Neural cell (in vitro differentiated cells): ENCODE results near the gene ITPK1.

Source experiments
- EP300 ChIP-seq: fragments of 450-650 bp; conservative IDR thresholded peaks from 2 replicates; pipeline ENCODE4 v1.6.1; 2014; ENCODE audit warnings: antibody characterized with exemption, mild to moderate bottlenecking, moderate library complexity; ENCODE audit not compliant: poor library complexity, severe bottlenecking
- EZH2 ChIP-seq: fragments of 200-600, 300-800 bp; shearing (Covaris generic), sonication (generic); IDR thresholded peaks from 2 replicates; pipeline ENCODE4 v1.6.1; 2014; ENCODE audit warnings: antibody characterized with exemption, low read length, borderline replicate concordance, mild to moderate bottlenecking; ENCODE audit not compliant: insufficient read depth, poor library complexity, severe bottlenecking
- MXI1 ChIP-seq: fragments of 450-650 bp; conservative IDR thresholded peaks from 2 replicates; pipeline ENCODE4 v1.6.1; 2014; ENCODE audit warnings: antibody characterized with exemption, mild to moderate bottlenecking; ENCODE audit not compliant: poor library complexity, severe bottlenecking
- POLR2AphosphoS5 ChIP-seq: IDR thresholded peaks from 2 replicates; pipeline ENCODE4 v1.6.1; 2012
- RAD21 ChIP-seq: fragments of 450-650 bp; conservative IDR thresholded peaks from 2 replicates; pipeline ENCODE4 v1.6.1; 2014; ENCODE audit warnings: antibody characterized with exemption, mild to moderate bottlenecking, moderate library complexity
- SMC3 ChIP-seq: fragments of 450-650 bp; conservative IDR thresholded peaks from 2 replicates; pipeline ENCODE4 v1.6.1; 2014; ENCODE audit warnings: antibody characterized with exemption, mild to moderate bottlenecking, moderate library complexity; ENCODE audit not compliant: poor library complexity
- TAF1 ChIP-seq: IDR thresholded peaks from 2 replicates; pipeline ENCODE4 v1.6.1; 2012; ENCODE audit warnings: low read depth
- TF ChIP-seq, protein P1 (sequence below): IDR thresholded peaks from 2 replicates; pipeline ENCODE4 v1.6.1; 2012; ENCODE audit warnings: borderline replicate concordance
- TF ChIP-seq, protein P2 (sequence below): fragments of 450-650 bp; IDR thresholded peaks from 2 replicates; pipeline ENCODE4 v1.5.1; 2014; ENCODE audit warnings: antibody characterized with exemption, mild to moderate bottlenecking, moderate library complexity; ENCODE audit not compliant: poor library complexity, severe bottlenecking

DNA sequence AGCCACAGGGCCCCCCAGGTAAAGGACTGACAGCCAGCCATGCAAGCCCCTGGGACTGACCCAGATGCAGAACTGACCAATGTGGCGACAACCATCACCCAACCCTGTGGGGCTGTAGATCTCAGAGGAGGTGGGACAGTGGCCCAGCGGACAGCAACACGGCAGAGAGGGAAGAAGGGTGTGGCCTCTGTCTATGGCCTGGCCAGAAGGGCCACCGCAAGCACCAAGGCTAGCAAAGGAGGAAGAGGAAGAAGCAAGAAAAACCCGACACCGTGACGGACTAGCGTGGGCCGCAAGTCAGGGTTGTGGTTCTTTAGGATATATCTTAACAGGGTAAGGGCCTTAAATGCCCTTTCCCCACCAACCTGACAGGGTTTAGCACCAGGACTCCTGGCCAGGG lies 71.2 kb downstream of the ITPK1 start:
- TF ChIP-seq EZH2 = no peak
- no peak for TF ChIP-seq POLR2AphosphoS5
- TF ChIP-seq, protein P1, sequence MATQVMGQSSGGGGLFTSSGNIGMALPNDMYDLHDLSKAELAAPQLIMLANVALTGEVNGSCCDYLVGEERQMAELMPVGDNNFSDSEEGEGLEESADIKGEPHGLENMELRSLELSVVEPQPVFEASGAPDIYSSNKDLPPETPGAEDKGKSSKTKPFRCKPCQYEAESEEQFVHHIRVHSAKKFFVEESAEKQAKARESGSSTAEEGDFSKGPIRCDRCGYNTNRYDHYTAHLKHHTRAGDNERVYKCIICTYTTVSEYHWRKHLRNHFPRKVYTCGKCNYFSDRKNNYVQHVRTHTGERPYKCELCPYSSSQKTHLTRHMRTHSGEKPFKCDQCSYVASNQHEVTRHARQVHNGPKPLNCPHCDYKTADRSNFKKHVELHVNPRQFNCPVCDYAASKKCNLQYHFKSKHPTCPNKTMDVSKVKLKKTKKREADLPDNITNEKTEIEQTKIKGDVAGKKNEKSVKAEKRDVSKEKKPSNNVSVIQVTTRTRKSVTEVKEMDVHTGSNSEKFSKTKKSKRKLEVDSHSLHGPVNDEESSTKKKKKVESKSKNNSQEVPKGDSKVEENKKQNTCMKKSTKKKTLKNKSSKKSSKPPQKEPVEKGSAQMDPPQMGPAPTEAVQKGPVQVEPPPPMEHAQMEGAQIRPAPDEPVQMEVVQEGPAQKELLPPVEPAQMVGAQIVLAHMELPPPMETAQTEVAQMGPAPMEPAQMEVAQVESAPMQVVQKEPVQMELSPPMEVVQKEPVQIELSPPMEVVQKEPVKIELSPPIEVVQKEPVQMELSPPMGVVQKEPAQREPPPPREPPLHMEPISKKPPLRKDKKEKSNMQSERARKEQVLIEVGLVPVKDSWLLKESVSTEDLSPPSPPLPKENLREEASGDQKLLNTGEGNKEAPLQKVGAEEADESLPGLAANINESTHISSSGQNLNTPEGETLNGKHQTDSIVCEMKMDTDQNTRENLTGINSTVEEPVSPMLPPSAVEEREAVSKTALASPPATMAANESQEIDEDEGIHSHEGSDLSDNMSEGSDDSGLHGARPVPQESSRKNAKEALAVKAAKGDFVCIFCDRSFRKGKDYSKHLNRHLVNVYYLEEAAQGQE = no peak
- TF ChIP-seq RAD21 = no peak
- TF ChIP-seq, protein P2, sequence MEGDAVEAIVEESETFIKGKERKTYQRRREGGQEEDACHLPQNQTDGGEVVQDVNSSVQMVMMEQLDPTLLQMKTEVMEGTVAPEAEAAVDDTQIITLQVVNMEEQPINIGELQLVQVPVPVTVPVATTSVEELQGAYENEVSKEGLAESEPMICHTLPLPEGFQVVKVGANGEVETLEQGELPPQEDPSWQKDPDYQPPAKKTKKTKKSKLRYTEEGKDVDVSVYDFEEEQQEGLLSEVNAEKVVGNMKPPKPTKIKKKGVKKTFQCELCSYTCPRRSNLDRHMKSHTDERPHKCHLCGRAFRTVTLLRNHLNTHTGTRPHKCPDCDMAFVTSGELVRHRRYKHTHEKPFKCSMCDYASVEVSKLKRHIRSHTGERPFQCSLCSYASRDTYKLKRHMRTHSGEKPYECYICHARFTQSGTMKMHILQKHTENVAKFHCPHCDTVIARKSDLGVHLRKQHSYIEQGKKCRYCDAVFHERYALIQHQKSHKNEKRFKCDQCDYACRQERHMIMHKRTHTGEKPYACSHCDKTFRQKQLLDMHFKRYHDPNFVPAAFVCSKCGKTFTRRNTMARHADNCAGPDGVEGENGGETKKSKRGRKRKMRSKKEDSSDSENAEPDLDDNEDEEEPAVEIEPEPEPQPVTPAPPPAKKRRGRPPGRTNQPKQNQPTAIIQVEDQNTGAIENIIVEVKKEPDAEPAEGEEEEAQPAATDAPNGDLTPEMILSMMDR = no peak
- TF ChIP-seq EP300 = no peak
- TF ChIP-seq SMC3 = no peak
- TF ChIP-seq TAF1 = no peak
- no peak for TF ChIP-seq MXI1
